GM03348 (cell line): ENCODE measurements around the gene TSHZ3.

Source experiments
- DNase-seq: peaks from one replicate; pipeline ENCODE4 v3.0.0; 2012; ENCODE audit warnings: low spot score

Gene TSHZ3

GRCh38 chr19:31353833-31354232 lies 4.6 kb upstream of the TSHZ3 start:
- DNase-seq = no peak

DNA sequence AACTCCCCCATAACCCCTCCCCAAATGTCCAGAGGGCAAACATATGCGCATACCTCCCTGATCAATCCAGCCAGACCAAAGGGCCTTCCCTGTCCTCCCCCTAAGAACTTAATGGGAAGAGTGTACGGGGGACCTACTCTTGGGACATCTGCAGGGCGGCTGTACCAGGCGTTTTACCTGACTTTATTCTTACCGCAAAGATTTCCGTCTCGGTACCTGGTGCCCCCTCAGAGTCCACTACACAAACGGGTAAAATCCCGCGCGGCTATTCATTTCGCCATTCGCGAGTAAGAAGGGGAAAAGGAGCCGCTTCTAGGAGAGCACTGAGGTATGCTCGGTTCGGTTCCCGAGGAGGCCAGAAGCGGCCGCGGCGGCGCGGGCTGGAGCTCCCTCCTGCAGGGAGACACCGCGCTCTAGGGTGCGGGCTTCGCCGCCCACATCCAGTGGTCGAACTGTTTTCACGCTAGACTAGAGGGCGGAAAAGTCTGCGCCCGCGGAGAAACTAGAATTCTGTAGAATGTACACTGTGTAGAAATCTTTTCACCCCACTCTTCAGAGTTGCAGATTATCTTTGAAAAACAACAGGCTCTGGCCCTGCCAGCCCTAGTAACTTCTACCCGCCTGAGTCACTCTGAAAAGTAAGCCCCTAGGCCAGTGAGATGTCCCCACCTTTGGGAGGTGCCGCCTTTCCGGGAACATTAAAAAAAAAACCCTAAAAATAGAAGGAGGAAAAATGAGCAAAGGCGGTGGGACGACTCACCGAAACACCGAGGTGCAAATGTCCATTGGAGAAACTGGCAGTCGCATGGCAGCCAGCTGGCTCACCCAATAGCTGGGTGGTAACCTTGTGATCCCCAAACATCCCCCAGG lies 3.8 kb upstream of the TSHZ3 start:
- DNase-seq = no peak

DNA sequence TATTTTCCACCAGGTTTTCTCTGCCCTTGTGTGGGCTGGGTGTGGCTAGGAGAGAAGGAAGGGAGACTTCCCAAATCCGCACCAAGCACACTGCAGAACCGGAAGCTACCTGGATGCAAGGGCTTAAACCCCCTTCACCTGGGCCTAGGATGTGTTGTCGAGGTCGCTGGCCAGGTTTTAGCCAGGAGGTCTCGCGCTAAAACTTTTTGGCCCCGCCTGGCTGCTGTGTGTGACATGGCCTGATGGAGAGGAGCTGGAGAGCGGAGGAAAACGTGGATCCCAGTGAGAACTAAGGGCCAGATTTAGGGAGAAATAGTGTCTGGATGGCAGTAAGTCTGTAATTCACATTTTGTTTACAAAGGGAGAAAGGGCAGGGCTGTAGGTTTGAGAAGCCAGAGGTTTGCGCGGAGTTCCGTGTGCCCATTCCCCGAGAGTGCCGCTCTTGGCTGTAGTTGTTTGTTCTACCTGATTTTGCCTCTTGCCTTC lies 3.1 kb upstream of the TSHZ3 start:
- DNase-seq = no peak

DNA sequence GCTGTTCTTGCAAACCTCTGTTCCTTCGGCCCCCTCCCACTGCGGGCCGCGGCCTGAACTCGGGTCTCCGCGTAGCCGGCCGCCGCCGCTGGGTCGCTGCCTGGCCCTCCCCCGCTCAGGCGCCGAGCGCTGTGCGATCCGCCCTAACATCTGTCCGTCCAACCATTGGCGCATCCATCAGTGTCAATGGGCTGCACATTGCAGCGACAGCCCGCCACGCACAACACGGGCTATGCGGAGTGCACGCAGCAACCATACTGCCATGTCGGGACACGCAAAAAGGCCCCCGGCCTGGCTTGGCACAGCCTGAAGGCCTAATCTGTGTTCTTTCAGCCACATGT lies 2.6 kb upstream of the TSHZ3 start:
- no peak for DNase-seq

GRCh38 chr19:31351056-31351854 lies 2.0 kb upstream of the TSHZ3 start:
- peak; percentile 81 for DNase-seq

DNA sequence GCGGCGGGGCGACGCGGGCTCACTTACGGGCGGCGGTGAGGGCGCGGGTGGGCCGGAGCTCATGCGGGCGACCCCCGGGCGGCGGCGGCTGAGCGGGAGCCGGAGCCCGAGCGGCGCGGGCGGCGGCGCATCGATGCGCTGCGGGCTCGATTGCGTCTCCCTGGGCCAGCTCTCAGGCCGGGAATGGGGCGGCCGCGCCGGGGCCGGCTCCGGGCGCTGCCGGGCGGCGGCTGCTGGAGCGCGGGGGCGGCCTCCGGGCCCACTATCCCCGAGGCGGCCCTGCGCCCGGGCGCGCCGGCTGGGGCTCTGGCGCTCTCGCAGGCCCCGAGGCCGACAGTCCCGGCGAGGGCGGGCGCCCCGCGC lies 1.4 kb upstream of the TSHZ3 start:
- DNase-seq = peak; percentile 89

- DNase-seq = peak; percentile 84
These were observed 927 bp upstream of the TSHZ3 start for GRCh38 chr19:31350033-31350692.

DNA sequence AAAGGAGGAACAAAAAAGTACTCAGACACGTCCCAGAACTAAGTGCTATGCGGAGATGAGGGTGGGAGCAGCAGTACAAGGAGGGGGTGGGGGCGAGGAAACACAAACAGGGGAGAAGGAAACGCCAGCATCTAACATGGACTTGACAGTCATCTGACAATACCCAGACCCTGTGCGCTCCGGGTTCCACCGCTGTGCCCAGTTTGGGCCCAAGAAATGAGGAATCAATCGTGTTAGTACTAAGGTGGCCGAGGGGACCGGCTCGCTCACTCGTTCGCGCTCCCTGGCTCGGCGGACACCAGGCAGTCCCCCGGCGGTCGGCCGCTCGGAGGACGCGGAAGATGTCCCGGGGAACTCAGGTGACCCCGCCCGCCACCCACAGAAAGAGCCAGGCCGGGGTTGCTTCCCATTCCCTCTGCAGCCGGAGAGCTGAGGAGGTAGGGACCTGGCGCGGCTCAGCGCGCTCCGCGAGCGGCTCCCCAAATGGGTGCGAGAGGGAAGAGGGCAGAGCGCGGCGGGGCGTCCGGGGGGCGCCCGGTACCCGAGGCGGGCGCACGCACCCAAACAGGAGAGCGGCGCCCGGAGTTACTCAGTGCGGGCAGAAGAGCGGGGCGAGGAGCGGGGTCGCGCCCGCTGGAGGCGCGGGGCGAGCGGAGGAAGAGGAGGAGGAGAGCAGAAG lies 616 bp downstream of the TSHZ3 start:
- DNase-seq = peak; percentile 39

- peak; percentile 49 for DNase-seq
These were observed 1.3 kb downstream of the TSHZ3 start for GRCh38 chr19:31347828-31348392.

DNA sequence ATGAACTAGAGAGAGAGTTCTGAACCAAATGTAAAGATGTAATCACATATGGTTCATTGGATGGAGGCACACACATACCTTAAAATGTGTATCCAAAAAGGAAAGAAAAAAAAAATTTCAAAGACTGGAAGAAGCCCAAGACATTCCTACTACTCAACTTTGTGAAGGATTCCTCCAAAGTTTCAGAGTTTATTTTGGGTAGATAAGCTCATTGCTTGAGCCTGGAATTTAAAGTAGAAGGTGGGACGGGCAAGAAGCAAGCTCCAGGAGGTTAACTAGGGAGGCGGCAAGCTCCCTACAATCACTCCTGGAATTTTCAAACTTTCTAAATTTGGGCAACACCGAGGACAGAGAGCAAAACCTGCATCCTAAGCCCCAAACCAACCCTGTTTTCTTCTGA lies 1.9 kb downstream of the TSHZ3 start:
- DNase-seq = no peak

DNA sequence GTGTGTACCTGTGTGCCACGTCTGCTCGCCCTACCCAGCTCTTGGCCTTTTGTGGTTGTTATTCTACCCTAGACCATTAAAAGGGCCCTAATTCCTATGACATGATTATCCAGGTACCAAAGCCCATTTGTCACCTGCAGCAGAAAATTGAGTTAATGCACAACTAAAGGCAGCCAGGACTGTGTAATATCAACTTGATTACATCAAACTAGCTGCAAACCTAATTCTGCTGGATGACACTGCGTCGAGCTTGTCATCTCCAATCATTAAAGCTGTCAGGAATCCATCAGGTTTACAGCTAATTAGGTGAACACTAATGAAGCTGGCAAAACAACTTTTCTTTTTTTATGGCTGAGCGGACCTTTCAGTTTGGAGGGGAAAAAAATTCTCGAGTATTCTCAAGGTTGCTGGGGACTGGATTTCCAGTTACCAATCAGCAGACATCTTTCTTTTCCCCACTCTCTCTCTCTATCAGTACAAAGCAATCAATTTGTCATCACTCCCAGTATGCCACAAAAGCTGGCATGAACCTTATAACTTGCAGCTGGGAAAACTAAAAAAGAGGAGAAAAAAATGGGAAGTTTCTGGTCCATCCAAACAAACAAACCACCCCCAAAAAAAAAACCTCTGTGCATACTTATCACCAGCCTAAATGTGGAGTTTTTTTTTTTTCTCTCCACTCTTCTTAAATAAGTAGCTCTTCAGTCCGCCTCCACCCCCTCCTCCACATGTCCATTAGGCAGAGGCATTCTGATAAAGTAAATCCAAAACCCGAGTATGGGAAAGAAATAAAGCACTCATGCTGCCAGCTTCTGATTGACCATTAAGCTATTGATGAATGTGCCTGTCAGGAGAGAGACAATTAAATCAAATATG lies 2.8 kb downstream of the TSHZ3 start:
- no peak for DNase-seq

DNA sequence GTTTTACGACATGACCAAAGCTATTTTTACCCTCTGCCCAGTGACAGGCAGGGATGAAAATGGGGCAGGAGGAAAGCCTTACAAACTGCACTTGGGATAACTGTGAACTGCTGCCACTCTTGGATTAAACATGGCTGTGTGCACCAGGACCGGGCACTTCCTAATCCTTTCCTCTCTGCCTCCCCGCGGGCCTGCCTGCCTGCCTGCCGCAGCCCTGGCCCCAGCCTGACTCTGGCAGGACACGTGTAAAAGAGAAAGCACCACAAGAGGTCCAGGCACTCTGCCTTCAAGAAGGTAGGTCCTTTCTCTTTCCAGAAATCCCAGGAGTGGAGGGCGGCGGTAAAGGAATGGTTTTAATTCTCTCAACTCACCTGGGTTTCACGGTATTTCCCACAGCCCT lies 4.8 kb downstream of the TSHZ3 start:
- DNase-seq = no peak

DNA sequence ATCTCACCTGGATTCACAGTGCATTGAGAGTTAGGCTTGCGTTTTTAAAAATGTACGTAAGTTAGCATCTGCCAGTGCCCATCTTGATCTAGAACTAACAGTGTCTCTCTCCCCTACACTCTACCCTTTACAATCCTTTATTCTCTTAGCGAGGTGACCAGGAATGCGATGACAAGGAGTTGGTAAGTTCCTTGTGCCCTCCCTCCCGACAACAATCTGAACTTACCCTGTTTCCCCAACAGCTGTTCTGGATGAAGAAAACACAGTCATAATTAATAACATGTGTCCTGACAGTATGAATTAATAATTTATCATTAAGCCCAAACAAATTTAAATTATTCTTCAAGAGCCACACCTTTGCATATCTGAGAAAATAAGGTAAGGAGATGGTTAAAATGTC lies 6.3 kb downstream of the TSHZ3 start:
- no peak for DNase-seq

- DNase-seq = peak; percentile 81
These were observed 8.9 kb downstream of the TSHZ3 start for GRCh38 chr19:31340042-31341025.

- DNase-seq = peak; percentile 18
These were observed 9.8 kb downstream of the TSHZ3 start for GRCh38 chr19:31339411-31339810.

GRCh38 chr19:31338069-31338776 lies 11.0 kb downstream of the TSHZ3 start:
- DNase-seq = peak; percentile 29

- no peak for DNase-seq
These were observed 12.0 kb downstream of the TSHZ3 start for GRCh38 chr19:31337008-31337914.

DNA sequence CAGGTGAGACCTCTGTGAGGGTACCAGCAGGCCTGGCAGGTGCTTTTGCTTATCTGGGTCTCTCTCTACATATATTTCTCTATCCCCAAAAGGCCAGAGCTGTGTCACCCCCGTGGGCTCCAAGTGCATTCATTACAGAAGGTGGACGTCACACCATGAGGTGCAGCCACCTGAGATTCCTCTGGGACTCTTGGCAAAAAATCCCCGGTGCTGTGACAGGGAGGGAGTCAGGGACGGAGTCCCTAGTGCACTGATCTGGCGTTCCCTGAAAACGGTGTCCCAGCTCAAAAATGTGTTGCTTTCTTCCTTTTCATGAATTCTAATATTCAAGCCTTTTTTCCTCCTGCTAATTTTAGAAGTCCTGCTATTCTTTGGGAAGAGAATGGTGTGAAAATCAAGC lies 13.5 kb downstream of the TSHZ3 start:
- no peak for DNase-seq
